ENCODE results near the gene LHFPL3. TPM values are rescaled to one million over a fixed set of nuclear protein-coding genes. Genes with fewer than 3 reads are reported as not detected.

Gene LHFPL3
- total and polyA plus RNA-seq, 2 of the 13 experiments (the other 11 are each of a cell fraction or from before 2014, with no cell fraction given): not detected

GRCh38 chr7:104902183-104902582 is 573.8 kb downstream of the LHFPL3 start:
- intact Hi-C loops (cut with micrococcal nuclease; ENCODE audit: unreplicated experiment): no loop called here
- CTCF ChIA-PET (ENCODE audit: low intra/inter-chr PET ratio, low total read pairs): no interaction called here
- BruUV-seq (replicated peaks): no TSS peak
- TF ChIP-seq ZNF614 (CRISPR knock-in tag; IDR thresholded peaks at IDR 0.05; ENCODE audit: borderline replicate concordance) (no peak), ZNF337 (CRISPR knock-in tag; IDR thresholded peaks at IDR 0.05; ENCODE audit: borderline replicate concordance, low read depth) (no peak), ZBTB49 (CRISPR knock-in tag; IDR thresholded peaks at IDR 0.05; ENCODE audit: borderline replicate concordance) (no peak), MIER3 (CRISPR knock-in tag; IDR thresholded peaks at IDR 0.05; ENCODE audit: borderline replicate concordance) (no peak), LBX2 (CRISPR knock-in tag; IDR thresholded peaks at IDR 0.05; ENCODE audit: borderline replicate concordance) (no peak), EEA1 (CRISPR knock-in tag; IDR thresholded peaks at IDR 0.05; ENCODE audit: borderline replicate concordance) (no peak), MED13 (CRISPR knock-in tag; IDR thresholded peaks at IDR 0.05) (no peak), ZNF281 (CRISPR knock-in tag; IDR thresholded peaks at IDR 0.05; ENCODE audit: borderline replicate concordance) (no peak), DMAP1 (CRISPR knock-in tag; IDR thresholded peaks at IDR 0.05) (no peak), POLR2AphosphoS5 (IDR thresholded peaks at IDR 0.05; ENCODE audit: low read depth, low read length) (no peak), KAT2B (IDR thresholded peaks at IDR 0.05; ENCODE audit: borderline replicate concordance, low read depth, low read length) (no peak), ZNF143 (CRISPR knock-in tag; IDR thresholded peaks at IDR 0.05) (no peak), ZNF7 (CRISPR knock-in tag; IDR thresholded peaks at IDR 0.05) (no peak), PLSCR1 (CRISPR knock-in tag; IDR thresholded peaks at IDR 0.05; ENCODE audit: borderline replicate concordance) (no peak)

More at GRCh38 chr7:104902183-104902582, 573.8 kb downstream of the LHFPL3 start:
- H3K4me2 ChIP-seq (ENCODE audit: low read depth, low read length): no peak overlapping the region
- 0 out of 5 replicates have a peak, but pooled peaks cover 0 to 3% of the 10 kb centered on the region in 2 experiments for H3K27me3 ChIP-seq (ENCODE audit: control insufficient read depth in 1 of 2, insufficient read depth in 2 of 2, low read length in 2 of 2)
- H3K27ac ChIP-seq (ENCODE audit: extremely low read length, insufficient read depth, low read length): no peak overlapping the region
- no peak overlapping the region for H3K9ac ChIP-seq (ENCODE audit: insufficient read depth, low read depth, low read length)
- ATAC-seq (no peak), FAIRE-seq (no peak), DNase-seq (ENCODE audit: low spot score) (no peak)
- H4K20me1 ChIP-seq (ENCODE audit: insufficient read depth, low read length): no peaks in the 10 kb centered on the region
- no peak overlapping the region for H2AFZ ChIP-seq (ENCODE audit: low read length)
- POLR2A ChIA-PET: no interaction called here
- no peaks in the 10 kb centered on the region for H3K79me2 ChIP-seq (ENCODE audit: insufficient read depth, low read length)
- in situ Hi-C loops (cut with HindIII; ENCODE audit: extremely low pct_ligation_motif_present, low pct_unique_long_range_greater_than_20kb): no loop called here
- H3K4me1 ChIP-seq (ENCODE audit: insufficient read depth, low read length): peaks cover 23% of the 10 kb centered on the region
- WGBS (ENCODE audit: low lambda C conversion rate): 81% methylated on average over 6 of the region's 6 CpGs
- H3K9me3 ChIP-seq (ENCODE audit: low read length): no peaks in the 10 kb centered on the region
- H3K36me3 ChIP-seq (replicated peaks in 1 of 2; ENCODE audit: control insufficient read depth in 1 of 2, insufficient read depth in 2 of 2, low read length in 2 of 2): no peaks in the 10 kb centered on the region
- H3K4me3 ChIP-seq (replicated peaks in 1 of 3; ENCODE audit: insufficient read depth in 1 of 3, low read depth in 2 of 3, low read length in 3 of 3): no peak overlapping the region
